Measurements from ENCODE around the gene BFSP2. TPM values are rescaled to one million over a fixed set of nuclear protein-coding genes. Genes with fewer than 3 reads are reported as not detected.

BFSP2 gene
- polyA plus RNA-seq, 12 donors: not detected

- DNase-seq: no peak
Measured at GRCh38 chr3:133418361-133418760, 18.5 kb downstream of the BFSP2 start.

DNA sequence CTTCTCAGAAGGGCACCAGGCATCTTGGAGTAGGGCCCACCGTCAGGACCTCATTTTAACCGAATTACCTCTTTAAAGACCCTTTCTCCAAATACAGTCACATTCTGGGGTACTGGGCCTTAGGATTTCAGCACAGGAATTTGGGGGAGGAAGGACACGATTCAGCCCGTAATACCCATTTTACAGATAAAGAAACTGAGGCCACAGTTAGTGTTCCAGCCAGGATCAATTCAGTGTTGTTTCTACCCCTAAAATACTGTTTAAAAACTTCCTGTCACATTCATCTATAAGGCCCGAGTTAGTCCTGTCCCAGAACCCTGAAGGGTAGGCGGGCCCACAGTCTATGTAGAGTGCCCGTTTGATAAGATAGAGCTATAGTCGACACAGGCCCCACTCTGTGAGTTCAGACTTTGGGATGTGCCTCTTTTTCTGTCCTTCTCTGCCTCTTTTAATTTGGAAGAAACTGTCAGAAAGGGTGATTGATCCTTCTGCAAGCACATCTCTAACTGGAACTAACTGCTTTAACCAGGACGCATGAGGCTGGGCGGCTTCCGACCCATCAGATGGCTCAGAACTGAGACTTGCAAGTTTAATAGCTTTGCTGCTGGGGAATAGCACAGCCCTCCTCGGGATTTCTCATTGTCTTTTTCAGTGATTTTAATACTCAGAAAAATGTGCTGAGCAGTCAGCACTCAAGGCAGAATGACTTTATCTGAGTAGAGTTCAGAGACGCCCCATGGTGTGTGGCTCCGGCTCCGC, 19.5 kb downstream of the BFSP2 start:
- DNase-seq: no peak

- DNase-seq: no peak
Measured at GRCh38 chr3:133424937-133425869, 25.3 kb downstream of the BFSP2 start.

GRCh38 chr3:133425898-133426297, 26.0 kb downstream of the BFSP2 start:
- DNase-seq: no peak

GRCh38 chr3:133426721-133427120, 26.9 kb downstream of the BFSP2 start:
- DNase-seq: no peak

GRCh38 chr3:133428552-133428951, 28.7 kb downstream of the BFSP2 start:
- no peak for DNase-seq

DNA sequence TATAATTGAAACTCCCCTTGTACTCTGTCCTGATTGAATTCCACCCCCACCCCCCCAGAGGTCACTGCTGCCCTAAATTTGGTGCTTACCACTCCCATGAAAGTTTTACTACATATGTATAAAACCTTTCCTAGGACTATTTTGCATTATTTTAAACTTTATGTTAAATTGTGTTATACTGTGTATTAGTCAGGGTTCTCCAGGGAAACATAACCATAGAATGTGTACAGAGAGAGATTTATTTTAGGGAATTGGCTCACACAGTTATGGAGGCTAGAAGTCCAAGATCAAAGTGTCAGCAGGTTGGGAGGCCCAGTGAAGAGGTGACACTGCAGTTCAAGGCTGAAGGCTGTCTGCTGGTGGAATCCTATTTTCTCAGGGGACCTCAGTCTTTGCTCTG, 29.2 kb downstream of the BFSP2 start:
- no peak for DNase-seq

GRCh38 chr3:133439563-133439962, 39.7 kb downstream of the BFSP2 start:
- DNase-seq: no peak

GRCh38 chr3:133440652-133441051, 40.8 kb downstream of the BFSP2 start:
- DNase-seq: no peak

GRCh38 chr3:133441867-133442270, 42.0 kb downstream of the BFSP2 start:
- DNase-seq: no peak

GRCh38 chr3:133442518-133442917, 42.7 kb downstream of the BFSP2 start:
- no peak for DNase-seq

GRCh38 chr3:133443649-133444422, 44.0 kb downstream of the BFSP2 start:
- no peak for DNase-seq

DNA sequence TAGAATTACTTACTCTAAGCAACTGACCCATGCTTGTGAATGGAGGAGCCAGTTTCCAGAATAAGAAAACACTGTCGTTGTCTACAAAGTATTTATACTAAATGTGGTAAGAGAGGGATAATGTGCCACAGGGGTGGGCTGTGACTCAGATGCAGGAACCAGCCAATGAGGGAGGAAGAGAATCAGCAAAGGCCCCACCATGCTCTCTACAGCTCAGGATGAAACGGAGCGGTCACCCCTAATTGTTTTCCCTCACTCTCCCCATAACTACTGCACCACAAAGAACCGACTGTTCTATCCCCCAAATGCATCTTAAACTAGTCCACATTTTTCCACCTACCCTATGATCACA, 44.5 kb downstream of the BFSP2 start:
- DNase-seq: no peak

GRCh38 chr3:133445108-133445507, 45.3 kb downstream of the BFSP2 start:
- no peak for DNase-seq

DNA sequence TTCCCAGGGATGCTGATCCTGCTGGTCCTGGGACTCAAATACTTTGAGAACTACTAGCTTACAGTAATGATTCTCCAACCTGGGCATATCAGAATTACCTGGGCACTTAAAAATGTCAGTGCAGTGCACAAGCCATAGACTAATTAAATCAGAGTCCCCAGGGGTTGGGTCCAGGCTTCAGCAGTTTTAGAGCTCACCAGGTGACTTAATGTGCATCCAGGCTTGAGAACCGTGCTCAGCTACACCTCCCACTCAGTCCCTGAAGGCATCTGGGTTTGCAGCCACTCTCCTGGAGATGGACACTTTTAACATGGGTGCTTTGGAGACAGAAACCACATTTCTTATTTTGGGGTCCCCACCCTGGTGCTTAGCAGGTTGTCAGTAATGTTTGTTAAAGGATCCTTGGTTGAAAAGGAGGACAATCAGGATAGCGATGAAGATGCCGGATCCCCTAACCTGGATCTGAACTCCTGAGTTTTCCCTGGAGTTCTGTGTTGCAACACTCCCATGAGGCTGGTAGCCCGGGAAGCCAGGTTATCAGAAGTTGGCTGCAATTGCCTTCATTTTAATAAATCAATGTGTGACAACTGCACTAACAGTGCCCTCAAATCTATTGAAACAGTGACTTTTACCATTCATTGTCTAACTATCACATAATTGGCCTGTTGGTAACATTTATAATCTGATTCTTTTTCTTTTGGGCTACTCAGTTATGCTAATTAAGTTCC, 48.1 kb downstream of the BFSP2 start:
- DNase-seq: no peak

DNA sequence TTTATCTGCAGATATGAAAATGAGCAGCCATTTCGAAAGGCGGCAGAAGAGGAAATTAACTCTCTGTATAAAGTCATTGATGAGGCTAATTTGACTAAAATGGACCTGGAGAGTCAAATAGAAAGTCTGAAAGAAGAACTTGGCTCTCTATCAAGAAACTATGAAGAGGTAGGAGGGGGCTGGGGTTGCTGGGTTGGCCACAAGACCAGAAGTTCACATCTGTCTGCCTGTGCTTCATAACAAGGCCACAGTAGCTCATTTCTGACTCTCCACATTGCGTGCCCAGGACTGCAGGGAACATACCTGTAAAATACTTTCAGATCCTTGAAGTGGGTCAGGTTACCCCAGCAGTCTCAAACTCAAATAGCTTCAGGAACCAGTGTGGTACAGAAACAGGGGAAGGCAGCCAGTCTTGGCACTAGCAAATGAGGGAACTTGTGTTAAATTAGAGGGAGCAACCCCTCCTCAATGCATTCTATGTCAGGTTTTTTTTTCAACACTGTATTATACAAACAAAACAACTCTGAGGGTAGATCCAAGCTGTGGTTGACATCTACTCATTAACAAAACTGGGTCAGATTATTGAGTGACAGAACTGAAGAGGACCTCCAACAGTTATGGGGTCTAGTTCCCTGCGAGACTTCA, 48.7 kb downstream of the BFSP2 start:
- no peak for DNase-seq

DNA sequence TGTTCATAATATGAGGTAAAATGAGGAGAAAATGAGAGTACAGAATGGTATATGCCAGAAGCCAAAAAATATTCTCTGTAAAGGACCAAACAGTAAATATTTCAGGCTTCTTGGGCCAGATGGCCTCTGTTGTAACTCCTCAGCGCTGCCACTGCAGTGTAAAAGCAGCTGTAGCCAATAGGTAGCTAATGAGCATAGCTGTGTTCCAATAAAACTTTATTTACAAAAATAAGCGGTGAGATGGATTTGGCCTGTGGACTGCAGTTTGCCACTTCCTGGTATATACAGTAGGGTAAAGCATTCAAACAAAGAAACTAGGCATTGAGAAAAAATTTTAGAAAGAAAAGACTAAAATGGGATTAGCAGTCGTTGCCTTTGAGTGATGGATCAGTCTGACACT, 51.5 kb downstream of the BFSP2 start:
- DNase-seq: no peak

DNA sequence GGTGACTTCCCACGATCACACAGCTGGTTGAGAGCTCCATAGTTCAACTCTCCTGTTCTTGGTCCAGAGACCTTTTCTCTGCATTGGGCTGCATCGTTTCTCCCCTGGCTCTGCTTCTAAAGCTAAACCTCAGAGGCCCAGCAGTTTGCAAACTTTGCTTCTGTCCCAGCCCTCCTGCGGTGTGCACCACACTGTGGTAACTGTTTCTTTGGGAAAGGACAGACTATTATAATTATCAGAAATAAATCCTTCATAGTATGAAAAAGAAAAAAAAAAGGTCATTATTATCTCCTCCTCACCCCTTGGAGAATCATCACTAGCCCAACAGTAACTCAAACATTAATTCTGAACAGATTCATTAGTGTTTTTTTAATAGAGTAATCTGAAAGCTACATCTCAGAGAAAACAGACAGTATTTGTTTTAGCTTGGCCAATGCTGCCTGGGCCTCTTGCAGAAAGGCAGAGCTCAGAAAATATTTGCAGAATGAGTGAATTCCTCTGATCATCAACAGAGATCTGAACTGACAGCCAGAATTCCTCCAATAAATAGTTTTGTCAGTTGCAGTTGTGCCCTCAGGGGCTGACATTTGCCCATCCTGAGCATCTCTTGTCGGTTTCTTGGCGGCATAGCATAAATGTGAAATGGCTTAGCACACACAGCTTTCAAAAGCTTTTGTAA, 52.9 kb downstream of the BFSP2 start:
- DNase-seq: no peak

- no peak for DNase-seq
Measured at GRCh38 chr3:133453383-133453782, 53.5 kb downstream of the BFSP2 start.

GRCh38 chr3:133455281-133455680, 55.4 kb downstream of the BFSP2 start:
- no peak for DNase-seq

DNA sequence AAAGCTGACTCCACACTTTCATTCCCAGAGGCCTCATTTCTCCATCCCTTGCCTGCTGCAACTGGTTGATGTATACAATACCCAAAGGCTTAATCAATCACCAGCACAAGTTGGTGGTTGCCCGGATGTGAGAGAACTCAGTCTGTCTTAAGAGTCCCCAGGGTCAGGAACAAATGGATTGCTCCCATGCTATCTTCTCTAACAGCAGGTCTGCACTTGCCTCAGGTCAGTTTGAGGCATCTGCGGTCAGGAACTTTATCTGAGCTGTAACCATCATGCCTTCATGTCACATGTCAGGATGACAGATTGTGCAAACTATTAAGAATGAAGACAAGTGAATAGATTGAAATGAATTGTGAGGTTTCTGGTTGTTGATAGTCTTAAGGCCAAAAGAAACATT, 56.1 kb downstream of the BFSP2 start:
- no peak for DNase-seq
